GM19239 (cell line): ENCODE data around the gene LRMDA.
A peak's percentile ranks its signal among the peaks of the same experiment; 100 is the strongest.

Source experiments
- DNase-seq: peaks from one replicate; pipeline ENCODE4 v3.0.0; 2011; ENCODE audit warnings: low spot score; ENCODE audit not compliant: insufficient read length
- FAIRE-seq: peaks from 2 replicates; lab custom pipeline; 2011; peaks lifted over from hg19 to GRCh38; lab: Jason Lieb, UNC

LRMDA gene

GRCh38 chr10:75431180-75432111 lies at the start of gene LRMDA:
TSS of gene LRMDA (plus strand) at chr10:75431624.
- DNase-seq (no peak), FAIRE-seq (no peak)

- no peak for DNase-seq
- FAIRE-seq = no peak
Measured at GRCh38 chr10:75386128-75386527, 45.3 kb upstream of the LRMDA start.

GRCh38 chr10:75388082-75388481 lies 43.3 kb upstream of the LRMDA start:
- FAIRE-seq (no peak), DNase-seq (no peak)

GRCh38 chr10:75390178-75390577 lies 41.2 kb upstream of the LRMDA start:
- DNase-seq (no peak), FAIRE-seq (no peak)

GRCh38 chr10:75392271-75392670 lies 39.2 kb upstream of the LRMDA start:
- FAIRE-seq = no peak
- DNase-seq = no peak

- FAIRE-seq (no peak), DNase-seq (no peak)
Measured at GRCh38 chr10:75392744-75393143, 38.7 kb upstream of the LRMDA start.

- FAIRE-seq = no peak
- DNase-seq = no peak
Measured at GRCh38 chr10:75394221-75394620, 37.2 kb upstream of the LRMDA start.

- peak; percentile 59 for DNase-seq
- FAIRE-seq = no peak
Measured at GRCh38 chr10:75395066-75395931, 36.1 kb upstream of the LRMDA start.

GRCh38 chr10:75395932-75396630 lies 35.3 kb upstream of the LRMDA start:
- no peak for FAIRE-seq

GRCh38 chr10:75396631-75397495 lies 34.6 kb upstream of the LRMDA start:
- DNase-seq (no peak), FAIRE-seq (no peak)

More at GRCh38 chr10:75395932-75396630, 35.3 kb upstream of the LRMDA start:
- DNase-seq = no peak

GRCh38 chr10:75397496-75398199 lies 33.8 kb upstream of the LRMDA start:
- DNase-seq (no peak), FAIRE-seq (no peak)

- FAIRE-seq (no peak), DNase-seq (no peak)
Measured at GRCh38 chr10:75398200-75398691, 33.2 kb upstream of the LRMDA start.

- FAIRE-seq = no peak
- no peak for DNase-seq
Measured at GRCh38 chr10:75398692-75399460, 32.5 kb upstream of the LRMDA start.

- DNase-seq (peak; percentile 87), FAIRE-seq (no peak)
Measured at GRCh38 chr10:75399461-75400162, 31.8 kb upstream of the LRMDA start.

GRCh38 chr10:75400163-75400770 lies 31.2 kb upstream of the LRMDA start:
- FAIRE-seq (no peak), DNase-seq (no peak)

GRCh38 chr10:75400771-75401568 lies 30.5 kb upstream of the LRMDA start:
- DNase-seq = no peak
- FAIRE-seq = peak; percentile 55
